Measurements from ENCODE around the gene WDR36. TPM values are rescaled to one million over a fixed set of nuclear protein-coding genes. Genes with fewer than 3 reads are reported as not detected.

WDR36 gene
- total and polyA plus RNA-seq, 9 of the 15 experiments (the other 6 are each of a cell fraction or from before 2014, with no cell fraction given): 25.7 to 68.0 (median 41.5) TPM

- TF ChIP-seq ZBTB49 (CRISPR knock-in tag; IDR thresholded peaks at IDR 0.05; ENCODE audit: borderline replicate concordance): no peak
Observed at GRCh38 chr5:111165058-111165457, 72.9 kb downstream of the WDR36 start (continued).

- H3K36me3 ChIP-seq (ENCODE audit: control insufficient read depth, insufficient read depth, low read length): no peaks in the 10 kb centered on the region
- in situ Hi-C loops (cut with MboI) (loop anchor here (10.0 kb wide), 1 partner anchor 977 kb away; no protein-coding TSS in a partner anchor), intact Hi-C loops (cut with micrococcal nuclease) (no loop called here)
- ATAC-seq (no peak), FAIRE-seq (no peak), DNase-seq (ENCODE audit: extremely low read depth in 1 of 4, low spot score in 3 of 4) (no peak)
- 0% methylated on average over 2 of the region's 2 CpGs for WGBS (ENCODE audit: insufficient coverage, low coverage, missing lambda C conversion rate)
- H3K79me2 ChIP-seq (ENCODE audit: control insufficient read depth, insufficient read depth, low read length): no peaks in the 10 kb centered on the region
- no peaks in the 10 kb centered on the region for H3K9me1 ChIP-seq (ENCODE audit: control insufficient read depth, insufficient read depth, low read length)
- no peaks in the 10 kb centered on the region for H3K27me3 ChIP-seq (ENCODE audit: control insufficient read depth in 2 of 2, insufficient read depth in 2 of 2, low read length in 2 of 2)
- no TSS peak for BruUV-seq (replicated peaks)
- no peak overlapping the region for H3K4me3 ChIP-seq
- no peak overlapping the region for H3K9ac ChIP-seq (ENCODE audit: insufficient read depth in 1 of 2, low read depth in 2 of 2, low read length in 2 of 2)
- no peak overlapping the region for H3K27ac ChIP-seq (ENCODE audit: extremely low read depth, low read depth, low read length)
- POLR2A ChIA-PET: no interaction called here
- no peak overlapping the region for H3K4me2 ChIP-seq (ENCODE audit: insufficient read depth, low read length)
- no peaks in the 10 kb centered on the region for H3K9me3 ChIP-seq (replicated peaks; ENCODE audit: control insufficient read depth, insufficient read depth, low read depth, low read length)
- no peak overlapping the region for H2AFZ ChIP-seq (ENCODE audit: low read depth, low read length)
- no peaks in the 10 kb centered on the region for H4K20me1 ChIP-seq (replicated peaks; ENCODE audit: control insufficient read depth, insufficient read depth, low read length)
- H3K4me1 ChIP-seq (replicated peaks in 1 of 2; ENCODE audit: control insufficient read depth in 2 of 2, insufficient read depth in 2 of 2, low read length in 2 of 2): no peaks in the 10 kb centered on the region
- CTCF ChIA-PET (ENCODE audit: low intra/inter-chr PET ratio): no interaction called here
- no peak for TF ChIP-seq RBM17 (IDR thresholded peaks at IDR 0.05; ENCODE audit: borderline replicate concordance, low read depth, low read length)
- TF ChIP-seq CHD2 (IDR thresholded peaks at IDR 0.05; ENCODE audit: low read depth, low read length): no peak
- no peak for TF ChIP-seq RCOR1 (IDR thresholded peaks at IDR 0.05; ENCODE audit: borderline replicate concordance in 1 of 2, low read depth in 2 of 2, low read length in 2 of 2)
- no peak for TF ChIP-seq ETS2 (tag; IDR thresholded peaks at IDR 0.05; ENCODE audit: borderline replicate concordance, poor library complexity, severe bottlenecking)
- TF ChIP-seq, protein P1, sequence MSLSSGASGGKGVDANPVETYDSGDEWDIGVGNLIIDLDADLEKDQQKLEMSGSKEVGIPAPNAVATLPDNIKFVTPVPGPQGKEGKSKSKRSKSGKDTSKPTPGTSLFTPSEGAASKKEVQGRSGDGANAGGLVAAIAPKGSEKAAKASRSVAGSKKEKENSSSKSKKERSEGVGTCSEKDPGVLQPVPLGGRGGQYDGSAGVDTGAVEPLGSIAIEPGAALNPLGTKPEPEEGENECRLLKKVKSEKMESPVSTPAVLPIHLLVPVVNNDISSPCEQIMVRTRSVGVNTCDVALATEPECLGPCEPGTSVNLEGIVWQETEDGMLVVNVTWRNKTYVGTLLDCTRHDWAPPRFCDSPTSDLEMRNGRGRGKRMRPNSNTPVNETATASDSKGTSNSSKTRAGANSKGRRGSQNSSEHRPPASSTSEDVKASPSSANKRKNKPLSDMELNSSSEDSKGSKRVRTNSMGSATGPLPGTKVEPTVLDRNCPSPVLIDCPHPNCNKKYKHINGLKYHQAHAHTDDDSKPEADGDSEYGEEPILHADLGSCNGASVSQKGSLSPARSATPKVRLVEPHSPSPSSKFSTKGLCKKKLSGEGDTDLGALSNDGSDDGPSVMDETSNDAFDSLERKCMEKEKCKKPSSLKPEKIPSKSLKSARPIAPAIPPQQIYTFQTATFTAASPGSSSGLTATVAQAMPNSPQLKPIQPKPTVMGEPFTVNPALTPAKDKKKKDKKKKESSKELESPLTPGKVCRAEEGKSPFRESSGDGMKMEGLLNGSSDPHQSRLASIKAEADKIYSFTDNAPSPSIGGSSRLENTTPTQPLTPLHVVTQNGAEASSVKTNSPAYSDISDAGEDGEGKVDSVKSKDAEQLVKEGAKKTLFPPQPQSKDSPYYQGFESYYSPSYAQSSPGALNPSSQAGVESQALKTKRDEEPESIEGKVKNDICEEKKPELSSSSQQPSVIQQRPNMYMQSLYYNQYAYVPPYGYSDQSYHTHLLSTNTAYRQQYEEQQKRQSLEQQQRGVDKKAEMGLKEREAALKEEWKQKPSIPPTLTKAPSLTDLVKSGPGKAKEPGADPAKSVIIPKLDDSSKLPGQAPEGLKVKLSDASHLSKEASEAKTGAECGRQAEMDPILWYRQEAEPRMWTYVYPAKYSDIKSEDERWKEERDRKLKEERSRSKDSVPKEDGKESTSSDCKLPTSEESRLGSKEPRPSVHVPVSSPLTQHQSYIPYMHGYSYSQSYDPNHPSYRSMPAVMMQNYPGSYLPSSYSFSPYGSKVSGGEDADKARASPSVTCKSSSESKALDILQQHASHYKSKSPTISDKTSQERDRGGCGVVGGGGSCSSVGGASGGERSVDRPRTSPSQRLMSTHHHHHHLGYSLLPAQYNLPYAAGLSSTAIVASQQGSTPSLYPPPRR (CRISPR knock-in tag; IDR thresholded peaks at IDR 0.05; ENCODE audit: borderline replicate concordance): no peak
- TF ChIP-seq ZNF785 (CRISPR knock-in tag; IDR thresholded peaks at IDR 0.05): no peak
- TF ChIP-seq KLF1 (tag; IDR thresholded peaks at IDR 0.05): no peak
- no peak for TF ChIP-seq PHF21A (IDR thresholded peaks at IDR 0.05; ENCODE audit: borderline replicate concordance, low read depth)
- TF ChIP-seq RFX7 (CRISPR knock-in tag; IDR thresholded peaks at IDR 0.05): no peak
- TF ChIP-seq, protein P2, sequence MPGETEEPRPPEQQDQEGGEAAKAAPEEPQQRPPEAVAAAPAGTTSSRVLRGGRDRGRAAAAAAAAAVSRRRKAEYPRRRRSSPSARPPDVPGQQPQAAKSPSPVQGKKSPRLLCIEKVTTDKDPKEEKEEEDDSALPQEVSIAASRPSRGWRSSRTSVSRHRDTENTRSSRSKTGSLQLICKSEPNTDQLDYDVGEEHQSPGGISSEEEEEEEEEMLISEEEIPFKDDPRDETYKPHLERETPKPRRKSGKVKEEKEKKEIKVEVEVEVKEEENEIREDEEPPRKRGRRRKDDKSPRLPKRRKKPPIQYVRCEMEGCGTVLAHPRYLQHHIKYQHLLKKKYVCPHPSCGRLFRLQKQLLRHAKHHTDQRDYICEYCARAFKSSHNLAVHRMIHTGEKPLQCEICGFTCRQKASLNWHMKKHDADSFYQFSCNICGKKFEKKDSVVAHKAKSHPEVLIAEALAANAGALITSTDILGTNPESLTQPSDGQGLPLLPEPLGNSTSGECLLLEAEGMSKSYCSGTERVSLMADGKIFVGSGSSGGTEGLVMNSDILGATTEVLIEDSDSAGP (CRISPR knock-in tag; IDR thresholded peaks at IDR 0.05): no peak
Observed at GRCh38 chr5:111167551-111167950, 75.4 kb downstream of the WDR36 start.
